Trophoblast cell (in vitro differentiated cells and primary cell): ENCODE results near the gene DPP8.
"Not testable (repeated sequence)": the region's sequence is repeated elsewhere in the genome, so short reads cannot be mapped to it uniquely, and the experiment has no call there.

Source experiments
- DNase-seq, 2 donors: peaks; one replicate each; pipeline ENCODE4 v3.0.0-alpha.2; 2016
- H2AFZ ChIP-seq: 2 replicates; pipeline ENCODE4 v1.6.1; 2013; ENCODE audit warnings: low read length, moderate library complexity, mild to moderate bottlenecking; ENCODE audit not compliant: insufficient read depth, poor library complexity
- H2AK5ac ChIP-seq: 2 replicates; pipeline ENCODE4 v1.6.1; 2013; ENCODE audit warnings: mild to moderate bottlenecking, low read length
- H2BK120ac ChIP-seq: 2 replicates; pipeline ENCODE4 v1.6.1; 2013; ENCODE audit warnings: low read length, mild to moderate bottlenecking, moderate library complexity; ENCODE audit not compliant: insufficient read depth, poor library complexity
- H2BK12ac ChIP-seq: 2 replicates; pipeline ENCODE4 v1.6.1; 2013; ENCODE audit warnings: mild to moderate bottlenecking, low read length, moderate library complexity
- H2BK5ac ChIP-seq: 2 replicates; pipeline ENCODE4 v1.6.1; 2013; ENCODE audit warnings: low read length, low read depth, moderate library complexity, mild to moderate bottlenecking; ENCODE audit not compliant: poor library complexity
- H3K14ac ChIP-seq: 2 replicates; pipeline ENCODE4 v1.6.1; 2013; ENCODE audit warnings: mild to moderate bottlenecking, low read length
- H3K18ac ChIP-seq: 2 replicates; pipeline ENCODE4 v1.6.1; 2013; ENCODE audit warnings: mild to moderate bottlenecking, low read length
- H3K23ac ChIP-seq: 2 replicates; pipeline ENCODE4 v1.6.1; 2013; ENCODE audit warnings: low read length
- H3K27ac ChIP-seq: 2 replicates; pipeline ENCODE4 v1.5.1; 2013; ENCODE audit warnings: low read depth, mild to moderate bottlenecking, inconsistent platforms, low read length, moderate library complexity
- H3K27me3 ChIP-seq: 2 replicates; pipeline ENCODE4 v1.6.1; 2013; ENCODE audit warnings: inconsistent platforms, mild to moderate bottlenecking, low read length, moderate library complexity; ENCODE audit not compliant: insufficient read depth
- H3K36me3 ChIP-seq, 2 experiments: 1 replicate in 1 of 2; 2 replicates in 1 of 2; pipeline ENCODE4 v1.6.1; 2013; ENCODE audit warnings: low read length in 2 of 2, mild to moderate bottlenecking in 2 of 2, moderate library complexity in 1 of 2; ENCODE audit not compliant: insufficient read depth in 2 of 2, control insufficient read depth in 1 of 2
- H3K4ac ChIP-seq: 2 replicates; pipeline ENCODE4 v1.6.1; 2013; ENCODE audit warnings: low read depth, mild to moderate bottlenecking, low read length, moderate library complexity
- H3K4me1 ChIP-seq, 2 experiments: 1 replicate in 1 of 2; 2 replicates in 1 of 2; pipeline ENCODE4 v1.6.1; 2013; ENCODE audit warnings: low read length in 2 of 2, mild to moderate bottlenecking in 2 of 2, moderate library complexity in 1 of 2; ENCODE audit not compliant: insufficient read depth in 2 of 2, control insufficient read depth in 1 of 2
- H3K4me2 ChIP-seq: 2 replicates; pipeline ENCODE4 v1.6.1; 2013; ENCODE audit warnings: inconsistent platforms, mild to moderate bottlenecking, low read length, moderate library complexity
- H3K4me3 ChIP-seq: 2 replicates; pipeline ENCODE4 v1.5.1; 2013; ENCODE audit warnings: mild to moderate bottlenecking, low read depth, low read length, inconsistent platforms
- H3K79me1 ChIP-seq: one replicate; pipeline ENCODE4 v1.6.1; 2013; ENCODE audit warnings: low read length
- H3K79me2 ChIP-seq: 2 replicates; pipeline ENCODE4 v1.6.1; 2013; ENCODE audit warnings: low read length, mild to moderate bottlenecking; ENCODE audit not compliant: control insufficient read depth, insufficient read depth, poor library complexity
- H3K9ac ChIP-seq: 2 replicates; pipeline ENCODE4 v1.6.1; 2013; ENCODE audit warnings: mild to moderate bottlenecking, low read length
- H3K9me3 ChIP-seq: 2 replicates; pipeline ENCODE4 v1.6.1; 2013; ENCODE audit warnings: low read depth, mild to moderate bottlenecking, control low read depth, inconsistent platforms, low read length; ENCODE audit not compliant: insufficient read depth
- H4K12ac ChIP-seq: 2 replicates; pipeline ENCODE4 v1.6.1; 2013; ENCODE audit warnings: low read depth, mild to moderate bottlenecking, low read length, moderate library complexity
- H4K8ac ChIP-seq: 2 replicates; pipeline ENCODE4 v1.6.1; 2013; ENCODE audit warnings: low read depth, mild to moderate bottlenecking, low read length, moderate library complexity
- H4K91ac ChIP-seq: one replicate; pipeline ENCODE4 v1.6.1; 2013; ENCODE audit warnings: low read depth, mild to moderate bottlenecking, low read length, moderate library complexity
- WGBS: extraction: QIAGEN DNeasy Blood & Tissue Kit; methylation state at CpG from one replicate; pipeline ENCODE4 v1.1.7; 2013; ENCODE audit warnings: missing lambda C conversion rate; ENCODE audit not compliant: insufficient read length, insufficient coverage; ENCODE audit errors: extremely low coverage; 5-methylcytosine and 5-hydroxymethylcytosine counted together

Gene DPP8

DNA sequence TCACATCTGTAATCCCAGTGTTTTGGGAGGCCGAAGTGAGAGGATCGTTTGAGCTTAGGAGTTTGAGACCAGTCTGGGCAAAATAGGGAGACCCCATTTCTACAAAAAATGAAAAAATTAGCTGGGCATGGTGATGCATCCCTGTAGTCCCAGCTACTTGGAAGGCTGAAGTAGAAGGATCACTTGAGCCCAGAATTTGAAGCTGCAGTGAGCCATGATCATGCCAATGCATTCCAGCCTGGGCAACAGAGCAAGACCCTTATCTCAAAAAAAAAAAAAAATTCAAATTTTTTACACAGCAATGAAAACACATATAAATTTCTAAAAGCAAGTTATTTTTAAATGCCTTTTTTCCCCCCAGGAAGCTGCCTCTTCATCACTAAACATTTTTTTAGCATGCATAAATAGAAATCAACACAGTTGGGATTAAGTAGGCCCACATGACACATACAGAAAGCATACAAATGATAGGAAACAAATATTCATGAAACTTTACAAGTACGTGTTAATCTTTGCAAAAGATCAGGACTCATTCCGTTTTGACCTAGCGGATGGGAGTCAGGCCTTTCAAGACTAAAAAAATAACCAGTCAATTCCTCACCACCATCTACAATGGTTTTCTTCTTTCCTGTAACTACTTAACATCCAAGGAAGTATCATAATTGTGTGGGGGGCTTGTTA lies 49.1 kb downstream of the DPP8 start:
- Histone ChIP-seq H3K9me3 (no peaks in the 10 kb centered on the region), H3K9ac (no peak overlapping the region), H4K8ac (no peak overlapping the region), H3K36me3 (peaks cover 30 to 39% of the 10 kb centered on the region in 2 experiments), H3K27ac (no peak overlapping the region), H2BK5ac (no peak overlapping the region), H3K23ac (no peak overlapping the region), H3K79me1 (no peaks in the 10 kb centered on the region), H3K4me1 (no peaks in the 10 kb centered on the region), H3K14ac (no peak overlapping the region), H3K18ac (no peak overlapping the region), H3K4ac (no peak overlapping the region), H2BK12ac (no peak overlapping the region), H4K12ac (no peak overlapping the region), H2AFZ (no peak overlapping the region), H2AK5ac (no peak overlapping the region), H4K91ac (no peak overlapping the region), H3K79me2 (no peaks in the 10 kb centered on the region), H3K4me3 (no peak overlapping the region), H3K27me3 (no peaks in the 10 kb centered on the region), H2BK120ac (no peak overlapping the region), H3K4me2 (no peak overlapping the region)
- DNase-seq, result peak; percentile 24 to 77
- no CpG with 5 or more reads among the region's 5 CpGs for WGBS

DNA sequence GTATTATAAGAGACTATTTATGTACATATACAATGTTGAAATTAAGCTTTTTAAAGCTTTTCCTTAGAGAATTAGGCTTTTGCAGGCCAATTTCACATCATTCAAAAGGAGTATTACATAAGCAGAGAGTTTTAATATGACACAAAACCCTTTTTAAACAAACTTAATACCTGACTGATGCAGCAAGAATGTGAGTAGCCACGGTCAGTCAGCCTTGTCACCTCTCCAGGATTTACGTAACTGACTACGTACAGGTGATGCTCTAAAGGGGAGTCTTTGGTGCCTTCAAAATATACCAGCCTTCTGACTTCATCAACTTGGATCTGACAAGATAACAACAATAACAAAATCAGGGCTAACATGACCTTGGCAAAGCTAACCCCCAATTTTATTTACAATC lies 50.6 kb downstream of the DPP8 start:
- H3K18ac ChIP-seq, result no peak overlapping the region
- no peak overlapping the region for H2BK5ac ChIP-seq
- H3K9me3 ChIP-seq, result no peaks in the 10 kb centered on the region
- H2AFZ ChIP-seq, result no peak overlapping the region
- H3K4ac ChIP-seq, result no peak overlapping the region
- no peaks in the 10 kb centered on the region for H3K79me2 ChIP-seq
- no peaks in the 10 kb centered on the region for H3K4me1 ChIP-seq
- H2AK5ac ChIP-seq, result no peak overlapping the region
- H3K23ac ChIP-seq, result no peak overlapping the region
- H3K36me3 ChIP-seq, result peaks cover 31 to 36% of the 10 kb centered on the region in 2 experiments
- no peaks in the 10 kb centered on the region for H3K27me3 ChIP-seq
- WGBS, result no CpG with 5 or more reads among the region's 3 CpGs
- no peaks in the 10 kb centered on the region for H3K79me1 ChIP-seq
- no peak overlapping the region for H4K12ac ChIP-seq
- H3K14ac ChIP-seq, result no peak overlapping the region
- H3K27ac ChIP-seq, result no peak overlapping the region
- no peak overlapping the region for H3K4me3 ChIP-seq
- H2BK120ac ChIP-seq, result no peak overlapping the region
- no peak overlapping the region for H3K4me2 ChIP-seq
- H4K91ac ChIP-seq, result no peak overlapping the region
- H4K8ac ChIP-seq, result no peak overlapping the region
- H2BK12ac ChIP-seq, result no peak overlapping the region
- peak; percentile 17 to 60 for DNase-seq
- H3K9ac ChIP-seq, result no peak overlapping the region

DNA sequence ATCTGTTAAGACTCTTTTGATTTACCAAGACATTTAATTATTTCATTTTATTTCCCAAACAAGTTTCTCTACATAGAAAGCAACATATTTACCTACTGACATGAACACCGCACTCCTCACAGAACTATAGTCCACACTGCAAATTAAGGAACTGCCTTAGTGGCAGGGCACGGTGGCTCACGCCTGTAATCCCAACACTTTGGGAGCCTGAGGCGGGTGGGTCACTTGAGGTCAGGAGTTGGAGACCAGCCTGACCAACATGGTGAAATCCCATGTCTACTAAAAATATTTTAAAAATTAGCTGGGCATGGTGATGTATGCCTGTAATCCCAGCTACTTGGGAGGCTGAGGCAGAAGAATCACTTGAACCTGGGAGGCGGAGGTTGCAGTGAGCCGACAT lies 54.4 kb downstream of the DPP8 start:
- not testable (repeated sequence) for H2BK5ac ChIP-seq, H3K4me3 ChIP-seq, H3K4ac ChIP-seq, H4K8ac ChIP-seq, H3K79me2 ChIP-seq, H3K14ac ChIP-seq, H4K12ac ChIP-seq, H3K27me3 ChIP-seq, H3K79me1 ChIP-seq, H2BK12ac ChIP-seq, H2BK120ac ChIP-seq, H3K4me2 ChIP-seq, H3K27ac ChIP-seq, H3K4me1 ChIP-seq, H3K9ac ChIP-seq, H3K18ac ChIP-seq, H2AK5ac ChIP-seq, H2AFZ ChIP-seq, H4K91ac ChIP-seq, H3K23ac ChIP-seq, H3K9me3 ChIP-seq
- peaks cover 33 to 36% of the 10 kb centered on the region in 2 experiments for H3K36me3 ChIP-seq
- DNase-seq, result peak; percentile 61 to 81
- WGBS, result no CpG with 5 or more reads among the region's 6 CpGs

DNA sequence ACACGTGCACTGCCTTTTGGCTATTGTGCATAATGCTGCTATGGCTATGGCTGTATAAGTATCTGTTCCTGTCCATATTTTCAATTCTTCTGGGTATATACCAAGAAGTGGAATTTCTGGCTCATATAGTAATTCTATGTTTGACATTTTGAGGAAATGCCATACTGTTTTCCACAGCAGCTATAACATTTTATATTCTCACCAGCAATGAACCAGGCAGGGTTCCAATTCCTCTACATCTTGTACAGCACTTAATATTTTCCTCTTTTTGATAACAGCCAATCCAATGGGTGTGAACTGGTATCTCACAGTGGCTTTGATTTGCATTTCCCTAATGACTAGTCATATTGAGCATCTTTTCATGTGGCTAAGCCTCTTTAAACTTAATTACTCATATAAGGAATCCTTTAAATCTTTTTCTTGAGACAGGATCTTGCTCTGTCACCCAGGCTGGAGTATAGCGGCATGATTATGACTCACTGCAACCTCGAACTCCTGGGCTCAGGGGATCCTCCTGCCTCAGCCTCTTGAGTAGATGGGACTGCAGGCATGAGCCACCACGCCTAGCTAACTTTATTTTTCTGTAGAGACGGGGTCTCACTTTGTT lies 56.6 kb downstream of the DPP8 start:
- no peak overlapping the region for H2AK5ac ChIP-seq
- no peaks in the 10 kb centered on the region for H3K9me3 ChIP-seq
- no peak overlapping the region for H4K8ac ChIP-seq
- no peak overlapping the region for H4K12ac ChIP-seq
- H3K27ac ChIP-seq, result no peak overlapping the region
- no peak overlapping the region for H2BK120ac ChIP-seq
- no peak overlapping the region for H2BK12ac ChIP-seq
- H3K18ac ChIP-seq, result no peak overlapping the region
- no peak overlapping the region for H3K4me3 ChIP-seq
- H3K23ac ChIP-seq, result no peak overlapping the region
- WGBS, result no CpG with 5 or more reads among the region's 5 CpGs
- peak; percentile 33 to 49 for DNase-seq
- H3K4ac ChIP-seq, result no peak overlapping the region
- no peak overlapping the region for H2AFZ ChIP-seq
- H3K14ac ChIP-seq, result no peak overlapping the region
- no peaks in the 10 kb centered on the region for H3K79me1 ChIP-seq
- no peak overlapping the region for H2BK5ac ChIP-seq
- H3K36me3 ChIP-seq, result peaks cover 25 to 31% of the 10 kb centered on the region in 2 experiments
- no peaks in the 10 kb centered on the region for H3K27me3 ChIP-seq
- no peak overlapping the region for H3K4me2 ChIP-seq
- H4K91ac ChIP-seq, result no peak overlapping the region
- no peak overlapping the region for H3K9ac ChIP-seq
- no peaks in the 10 kb centered on the region for H3K79me2 ChIP-seq
- no peaks in the 10 kb centered on the region for H3K4me1 ChIP-seq
